ENCODE results near the gene KCMF1.
A peak's percentile ranks its signal among the peaks of the same experiment; 100 is the strongest.

KCMF1 gene

GRCh38 chr2:84980263-84980983 lies 9.5 kb downstream of the KCMF1 start:
- no peak for DNase-seq (ENCODE audit: low read depth)

- no peak for DNase-seq (ENCODE audit: low read depth)
These were observed 15.1 kb downstream of the KCMF1 start for GRCh38 chr2:84986018-84986417.

GRCh38 chr2:84989422-84989821 lies 18.5 kb downstream of the KCMF1 start:
- DNase-seq (ENCODE audit: low read depth) = no peak

DNA sequence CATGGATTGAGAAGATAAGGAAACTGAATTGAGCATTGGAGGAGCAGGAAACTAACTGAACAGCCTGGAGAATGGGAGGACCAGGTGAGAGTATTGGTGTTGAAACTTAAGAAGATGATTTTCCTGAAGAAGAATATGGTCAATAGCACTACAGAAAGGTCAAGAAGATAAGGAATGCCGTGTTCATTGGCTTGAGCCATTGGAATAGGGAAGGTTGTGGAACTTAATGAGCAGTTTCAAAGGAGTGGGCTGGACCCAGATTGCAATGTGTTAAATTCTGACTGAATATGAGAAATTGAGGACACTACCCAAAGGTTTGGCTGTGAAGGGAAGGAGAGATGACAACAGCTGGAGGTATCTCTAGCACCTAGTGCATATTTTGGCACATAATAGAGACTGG lies 19.0 kb downstream of the KCMF1 start:
- no peak for DNase-seq (ENCODE audit: low read depth)

DNA sequence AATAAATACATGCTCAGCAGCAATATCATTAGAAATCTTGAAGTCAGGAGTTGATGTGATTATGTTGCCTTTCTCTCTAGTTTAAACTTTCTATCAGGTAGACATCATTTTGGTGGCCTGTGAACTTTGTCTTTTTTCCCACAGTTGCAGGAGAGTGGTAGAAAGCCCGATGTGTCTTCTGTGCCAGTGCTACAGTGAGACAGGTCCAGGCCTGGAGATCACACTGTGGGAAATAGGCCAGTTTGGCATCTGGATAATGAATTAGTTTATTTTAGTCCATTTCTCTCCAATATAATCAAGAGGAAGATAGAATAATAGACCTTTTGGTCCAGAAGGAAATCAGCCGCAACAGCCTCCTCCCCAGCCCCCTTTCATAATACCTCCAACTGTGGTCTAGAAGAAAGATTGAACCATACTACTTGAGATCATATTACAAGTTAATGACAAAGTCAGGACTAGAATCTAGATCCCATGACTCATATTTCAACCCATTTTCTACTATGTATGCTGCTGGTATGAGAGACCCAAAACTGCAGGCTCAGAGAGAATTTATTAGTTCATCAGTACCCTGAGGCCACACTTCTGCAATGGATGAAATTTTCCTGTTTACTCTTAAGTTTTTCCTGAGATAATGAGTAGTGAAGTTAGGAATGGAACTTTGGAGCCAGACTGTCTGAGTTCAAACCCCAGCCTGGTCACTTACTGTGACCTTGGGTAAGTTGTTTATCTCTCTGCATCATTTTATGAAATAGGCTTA lies 20.6 kb downstream of the KCMF1 start:
- DNase-seq (ENCODE audit: low read depth) = peak; percentile 99

- no peak for DNase-seq (ENCODE audit: low read depth)
These were observed 24.9 kb downstream of the KCMF1 start for GRCh38 chr2:84995826-84996225.

GRCh38 chr2:84996909-84997308 lies 25.9 kb downstream of the KCMF1 start:
- no peak for DNase-seq (ENCODE audit: low read depth)

DNA sequence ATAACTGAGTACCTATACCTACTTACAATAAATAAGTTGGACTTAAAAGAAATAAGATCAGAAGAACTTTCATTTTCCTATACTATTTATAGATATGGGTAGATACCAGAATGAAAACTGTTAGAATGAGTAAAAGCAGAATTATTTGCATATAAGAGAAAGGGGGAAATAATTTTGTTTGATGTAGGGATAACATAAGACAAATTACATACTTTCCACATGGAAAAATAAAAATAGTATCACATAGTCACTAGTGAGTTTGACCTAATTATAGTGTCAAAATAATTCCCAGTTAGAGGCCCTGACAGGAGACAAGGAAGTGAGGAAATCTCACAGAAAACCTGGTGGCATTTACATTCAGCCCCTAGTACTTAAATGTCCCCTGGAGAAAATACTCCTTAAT lies 28.6 kb downstream of the KCMF1 start:
- no peak for DNase-seq (ENCODE audit: low read depth)

GRCh38 chr2:85001595-85001994 lies 30.6 kb downstream of the KCMF1 start:
- DNase-seq (ENCODE audit: low read depth) = no peak

DNA sequence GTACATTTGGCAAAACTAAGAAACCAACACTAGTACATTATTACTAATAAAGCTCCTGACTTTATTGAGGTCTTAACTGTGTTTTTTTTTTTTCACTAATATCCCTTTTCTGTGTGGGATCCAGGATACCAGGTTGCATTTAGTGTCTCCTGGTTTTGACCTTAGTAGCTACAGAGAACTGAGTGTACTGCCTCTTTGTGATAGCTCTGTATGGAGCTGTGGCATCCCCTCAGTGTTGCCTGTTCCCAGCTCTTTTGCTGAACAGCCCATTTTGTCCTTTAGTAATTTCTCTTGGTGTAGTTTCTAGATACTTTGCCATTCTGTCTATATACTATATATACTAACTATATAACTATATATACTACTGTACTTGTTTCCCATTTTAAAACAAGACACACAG lies 31.6 kb downstream of the KCMF1 start:
- no peak for DNase-seq (ENCODE audit: low read depth)

DNA sequence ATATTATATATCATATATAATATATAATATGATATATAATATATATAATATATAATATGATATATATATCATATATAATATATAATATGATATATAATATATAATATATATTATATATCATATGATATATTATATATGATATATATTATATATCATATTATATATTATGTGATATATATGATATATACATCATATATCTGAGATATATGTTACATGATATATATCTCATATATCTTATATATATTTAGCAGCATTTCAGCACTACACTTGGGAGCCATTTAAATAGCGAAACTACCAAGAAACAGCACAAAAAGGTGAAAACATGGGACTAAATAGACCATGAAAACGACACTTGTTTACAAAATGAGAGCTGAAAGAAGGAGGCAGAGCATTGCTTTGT lies 37.3 kb downstream of the KCMF1 start:
- no peak for DNase-seq (ENCODE audit: low read depth)

DNA sequence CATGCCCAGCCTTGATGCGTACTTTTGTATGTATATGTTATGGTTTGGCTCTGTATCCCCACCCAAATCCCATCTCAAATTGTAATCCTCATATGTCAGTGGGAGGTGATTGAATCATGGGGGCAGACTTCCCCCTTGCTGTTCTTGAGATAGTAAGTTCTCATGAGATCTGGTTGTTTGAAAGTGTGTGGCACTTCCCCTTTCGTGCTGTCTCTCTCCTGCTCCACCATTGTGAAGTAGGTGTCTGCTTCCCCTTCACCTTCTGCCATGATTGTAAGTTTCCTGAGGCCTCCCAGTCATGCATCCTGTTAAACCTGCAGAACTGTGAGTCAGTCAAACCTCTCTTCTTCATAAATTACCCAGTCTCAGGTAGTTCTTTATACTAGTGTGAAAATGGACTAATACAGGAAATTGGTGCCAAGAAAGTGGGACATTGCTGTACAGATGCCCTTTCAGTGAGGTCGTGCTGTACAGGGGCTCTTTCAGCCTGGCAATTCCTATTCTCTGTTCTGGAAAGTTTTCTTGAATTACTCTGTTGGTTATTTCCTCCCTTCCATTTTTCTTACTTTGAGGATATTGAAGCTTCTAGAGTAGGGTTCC lies 38.2 kb downstream of the KCMF1 start:
- no peak for DNase-seq (ENCODE audit: low read depth)

- DNase-seq (ENCODE audit: low read depth) = no peak
These were observed 39.4 kb downstream of the KCMF1 start for GRCh38 chr2:85010404-85010803.

- peak; percentile 65 for DNase-seq (ENCODE audit: low read depth)
These were observed 40.1 kb downstream of the KCMF1 start for GRCh38 chr2:85011098-85011497.

GRCh38 chr2:85011747-85012146 lies 40.8 kb downstream of the KCMF1 start:
- DNase-seq (ENCODE audit: low read depth) = no peak

DNA sequence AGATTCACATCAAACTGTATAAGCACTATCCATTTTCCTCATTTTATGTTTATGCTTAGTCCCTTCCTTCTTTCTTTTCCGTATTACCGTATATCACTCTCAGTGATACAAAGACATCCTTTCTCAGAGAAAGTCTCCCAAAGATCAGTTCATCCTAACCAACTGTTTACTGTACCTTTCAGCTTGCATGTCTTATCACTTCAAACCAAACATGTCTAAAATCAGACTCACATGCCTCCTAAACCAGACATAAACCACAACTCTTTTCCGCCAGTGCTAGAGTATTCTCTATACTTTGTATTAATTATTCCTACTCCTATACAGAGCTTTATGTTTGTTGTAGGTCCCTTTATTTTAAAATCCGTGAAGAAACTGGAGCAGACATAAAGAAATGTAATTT lies 41.5 kb downstream of the KCMF1 start:
- no peak for DNase-seq (ENCODE audit: low read depth)

GRCh38 chr2:85012855-85013254 lies 41.9 kb downstream of the KCMF1 start:
- no peak for DNase-seq (ENCODE audit: low read depth)

GRCh38 chr2:85015653-85016360 lies 44.8 kb downstream of the KCMF1 start:
- DNase-seq (ENCODE audit: low read depth) = no peak

DNA sequence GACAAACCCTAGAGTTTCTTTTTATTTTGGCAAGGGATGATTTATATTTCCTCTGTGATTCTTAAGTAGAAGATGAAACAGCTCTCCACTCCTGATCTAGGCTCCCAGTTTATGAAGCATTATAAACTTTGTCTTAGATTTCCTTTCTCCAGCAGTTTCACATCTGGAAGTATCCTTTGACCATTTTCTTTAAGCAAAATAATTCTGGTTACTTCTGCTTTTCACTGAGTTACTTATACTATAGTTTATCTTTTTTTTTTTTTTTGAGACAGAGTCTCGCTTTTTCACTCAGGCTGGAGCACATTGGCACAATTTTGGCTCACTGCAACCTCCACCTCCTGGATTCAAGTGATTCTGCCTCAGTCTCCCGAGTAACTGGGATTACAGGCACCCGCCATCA lies 45.5 kb downstream of the KCMF1 start:
- DNase-seq (ENCODE audit: low read depth) = no peak

GRCh38 chr2:85017411-85018048 lies 46.6 kb downstream of the KCMF1 start:
- peak; percentile 53 for DNase-seq (ENCODE audit: low read depth)

DNA sequence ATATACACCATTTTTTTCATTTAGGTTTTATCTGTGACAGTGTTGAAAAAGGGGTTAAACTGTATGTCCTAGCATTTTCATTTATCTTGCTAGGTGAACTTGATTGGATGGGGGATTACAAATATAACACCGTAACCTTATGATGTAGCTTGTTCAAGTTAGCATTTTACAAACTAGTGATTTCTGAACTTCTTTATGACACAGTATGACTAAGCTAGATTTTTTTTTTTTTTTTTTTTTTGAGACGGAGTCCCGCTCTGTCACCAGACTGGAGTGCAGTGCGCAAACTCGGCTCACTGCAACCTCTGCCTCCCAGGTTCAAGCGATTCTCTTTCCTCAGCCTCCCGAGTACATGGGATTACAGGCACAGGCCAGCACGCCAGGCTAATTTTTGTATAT lies 47.1 kb downstream of the KCMF1 start:
- DNase-seq (ENCODE audit: low read depth) = peak; percentile 65

DNA sequence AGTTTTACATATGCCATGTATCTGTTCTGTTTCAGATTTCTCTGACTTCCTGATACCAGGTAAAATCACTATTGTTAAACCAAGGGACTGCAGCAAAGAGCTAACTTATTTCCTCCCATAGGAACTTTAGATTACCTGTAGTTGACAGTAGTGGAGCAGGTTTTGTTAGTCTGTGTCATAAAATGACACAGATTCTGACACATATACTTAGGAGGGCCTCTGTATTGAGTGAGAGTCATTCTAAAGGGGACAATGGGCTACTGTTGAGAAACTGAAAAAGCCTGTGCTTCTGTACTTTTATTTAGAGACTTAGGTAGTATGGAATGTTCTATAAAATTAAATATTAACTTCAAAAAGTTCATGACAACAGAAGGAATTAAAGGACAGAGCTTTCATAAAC lies 48.2 kb downstream of the KCMF1 start:
- DNase-seq (ENCODE audit: low read depth) = no peak

Measured in ELR (cell line).